ENCODE results near the gene ITIH5. TPM values are rescaled to one million over a fixed set of nuclear protein-coding genes. Genes with fewer than 3 reads are reported as not detected.

Gene ITIH5
- total and polyA plus RNA-seq, 2 donors (not counting 1 experiment from before 2014, with no cell fraction given) = 0.22 to 12.4 TPM

DNA sequence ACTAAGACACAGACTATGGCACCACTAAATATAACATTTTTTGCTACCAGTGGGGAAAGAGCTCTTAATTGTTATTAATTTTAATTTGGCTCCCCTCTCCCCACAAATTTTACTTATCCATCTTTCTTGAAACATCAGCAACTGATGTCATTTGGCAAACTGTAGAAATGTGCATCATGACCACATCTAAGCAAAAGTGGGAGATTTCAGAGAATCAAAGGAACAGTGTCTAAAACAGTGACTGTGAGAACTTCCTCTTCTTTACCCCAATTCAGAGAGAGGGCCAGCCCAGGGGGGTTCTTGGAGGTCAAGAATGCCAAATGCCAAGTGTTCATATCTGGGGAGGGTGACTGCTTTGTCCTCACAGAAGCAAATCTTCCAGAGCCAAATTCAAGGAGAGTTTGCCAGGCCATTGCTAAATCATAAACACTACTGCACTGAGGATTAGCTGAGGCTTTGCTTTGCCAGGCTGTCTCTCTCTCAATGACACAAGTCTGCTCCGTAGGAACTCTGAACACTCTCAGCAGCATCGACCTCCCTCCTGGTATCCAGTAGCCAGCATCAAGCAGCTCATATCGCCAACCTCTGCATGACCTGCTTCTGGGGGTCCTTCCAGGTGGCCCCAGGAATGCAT is 65.6 kb downstream of the ITIH5 start:
- no peaks in the 10 kb centered on the region for H3K36me3 ChIP-seq (ENCODE audit: control insufficient read depth, insufficient read depth, low read length)
- H3K27ac ChIP-seq (ENCODE audit: insufficient read depth, low read length) = no peak overlapping the region
- no peak overlapping the region for H3K4me3 ChIP-seq (replicated peaks in 1 of 4; ENCODE audit: control extremely low read depth in 1 of 4, insufficient read depth in 1 of 4, low read depth in 3 of 4, low read length in 4 of 4)
- H3K27me3 ChIP-seq (ENCODE audit: control insufficient read depth, insufficient read depth, low read length) = no peaks in the 10 kb centered on the region
- H3K79me2 ChIP-seq (ENCODE audit: control insufficient read depth, insufficient read depth, low read length) = no peaks in the 10 kb centered on the region
- DNase-seq (ENCODE audit: low read depth in 2 of 2) = no peak
- no peaks in the 10 kb centered on the region for H3K4me1 ChIP-seq (ENCODE audit: control insufficient read depth, extremely low read depth, insufficient read depth, low read length)
- H4K20me1 ChIP-seq (ENCODE audit: control insufficient read depth, extremely low read depth, insufficient read depth, low read length) = no peaks in the 10 kb centered on the region
- no peak overlapping the region for H3K4me2 ChIP-seq (ENCODE audit: extremely low read depth, insufficient read depth, low read length)
- TF ChIP-seq, protein P1, sequence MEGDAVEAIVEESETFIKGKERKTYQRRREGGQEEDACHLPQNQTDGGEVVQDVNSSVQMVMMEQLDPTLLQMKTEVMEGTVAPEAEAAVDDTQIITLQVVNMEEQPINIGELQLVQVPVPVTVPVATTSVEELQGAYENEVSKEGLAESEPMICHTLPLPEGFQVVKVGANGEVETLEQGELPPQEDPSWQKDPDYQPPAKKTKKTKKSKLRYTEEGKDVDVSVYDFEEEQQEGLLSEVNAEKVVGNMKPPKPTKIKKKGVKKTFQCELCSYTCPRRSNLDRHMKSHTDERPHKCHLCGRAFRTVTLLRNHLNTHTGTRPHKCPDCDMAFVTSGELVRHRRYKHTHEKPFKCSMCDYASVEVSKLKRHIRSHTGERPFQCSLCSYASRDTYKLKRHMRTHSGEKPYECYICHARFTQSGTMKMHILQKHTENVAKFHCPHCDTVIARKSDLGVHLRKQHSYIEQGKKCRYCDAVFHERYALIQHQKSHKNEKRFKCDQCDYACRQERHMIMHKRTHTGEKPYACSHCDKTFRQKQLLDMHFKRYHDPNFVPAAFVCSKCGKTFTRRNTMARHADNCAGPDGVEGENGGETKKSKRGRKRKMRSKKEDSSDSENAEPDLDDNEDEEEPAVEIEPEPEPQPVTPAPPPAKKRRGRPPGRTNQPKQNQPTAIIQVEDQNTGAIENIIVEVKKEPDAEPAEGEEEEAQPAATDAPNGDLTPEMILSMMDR (conservative IDR thresholded peaks at IDR 0.05 in 1 of 2, IDR thresholded peaks at IDR 0.05 in 1 of 2; ENCODE audit: low read depth in 1 of 2, low read length in 2 of 2) = no peak
- TF ChIP-seq EZH2 (IDR thresholded peaks at IDR 0.05; ENCODE audit: low read length, missing control alignments) = no peak
- no peak overlapping the region for H3K9ac ChIP-seq (ENCODE audit: insufficient read depth, low read length)
- no peak overlapping the region for H2AFZ ChIP-seq (ENCODE audit: low read length)
- H3K9me3 ChIP-seq (ENCODE audit: control insufficient read depth, insufficient read depth, low read depth, low read length) = no peaks in the 10 kb centered on the region

GRCh38 chr10:7598771-7599170 is 68.0 kb downstream of the ITIH5 start:
- Histone ChIP-seq H4K20me1 (ENCODE audit: control insufficient read depth, extremely low read depth, insufficient read depth, low read length) (no peaks in the 10 kb centered on the region), H3K9me3 (ENCODE audit: control insufficient read depth, insufficient read depth, low read depth, low read length) (no peaks in the 10 kb centered on the region), H3K9ac (ENCODE audit: insufficient read depth, low read length) (no peak overlapping the region), H3K79me2 (ENCODE audit: control insufficient read depth, insufficient read depth, low read length) (no peaks in the 10 kb centered on the region), H3K4me2 (ENCODE audit: extremely low read depth, insufficient read depth, low read length) (no peak overlapping the region), H3K4me1 (ENCODE audit: control insufficient read depth, extremely low read depth, insufficient read depth, low read length) (no peaks in the 10 kb centered on the region), H3K27me3 (ENCODE audit: control insufficient read depth, insufficient read depth, low read length) (no peaks in the 10 kb centered on the region), H2AFZ (ENCODE audit: low read length) (no peak overlapping the region), H3K4me3 (replicated peaks in 1 of 4; ENCODE audit: control extremely low read depth in 1 of 4, insufficient read depth in 1 of 4, low read depth in 3 of 4, low read length in 4 of 4) (no peak overlapping the region), H3K27ac (ENCODE audit: insufficient read depth, low read length) (no peak overlapping the region), H3K36me3 (ENCODE audit: control insufficient read depth, insufficient read depth, low read length) (no peaks in the 10 kb centered on the region)
- peak in 1 of 2 donors; percentile 31 for DNase-seq (ENCODE audit: low read depth in 2 of 2)
- TF ChIP-seq EZH2 (IDR thresholded peaks at IDR 0.05; ENCODE audit: low read length, missing control alignments) = no peak
- TF ChIP-seq, protein P1 (conservative IDR thresholded peaks at IDR 0.05 in 1 of 2, IDR thresholded peaks at IDR 0.05 in 1 of 2; ENCODE audit: low read depth in 1 of 2, low read length in 2 of 2) = no peak

GRCh38 chr10:7596356-7596755 is 70.4 kb downstream of the ITIH5 start:
- Histone ChIP-seq H3K4me2 (ENCODE audit: extremely low read depth, insufficient read depth, low read length) (no peak overlapping the region), H3K9ac (ENCODE audit: insufficient read depth, low read length) (no peak overlapping the region)
- no peak for TF ChIP-seq EZH2 (IDR thresholded peaks at IDR 0.05; ENCODE audit: low read length, missing control alignments)
- TF ChIP-seq, protein P1 (conservative IDR thresholded peaks at IDR 0.05 in 1 of 2, IDR thresholded peaks at IDR 0.05 in 1 of 2; ENCODE audit: low read depth in 1 of 2, low read length in 2 of 2) = no peak

More at GRCh38 chr10:7596356-7596755, 70.4 kb downstream of the ITIH5 start:
- H2AFZ ChIP-seq (ENCODE audit: low read length) = no peak overlapping the region
- H3K4me3 ChIP-seq (replicated peaks in 1 of 4; ENCODE audit: control extremely low read depth in 1 of 4, insufficient read depth in 1 of 4, low read depth in 3 of 4, low read length in 4 of 4) = no peak overlapping the region
- H3K4me1 ChIP-seq (ENCODE audit: control insufficient read depth, extremely low read depth, insufficient read depth, low read length) = no peaks in the 10 kb centered on the region
- no peaks in the 10 kb centered on the region for H4K20me1 ChIP-seq (ENCODE audit: control insufficient read depth, extremely low read depth, insufficient read depth, low read length)
- H3K79me2 ChIP-seq (ENCODE audit: control insufficient read depth, insufficient read depth, low read length) = no peaks in the 10 kb centered on the region
- no peaks in the 10 kb centered on the region for H3K27me3 ChIP-seq (ENCODE audit: control insufficient read depth, insufficient read depth, low read length)
- DNase-seq (ENCODE audit: low read depth in 2 of 2) = no peak
- no peaks in the 10 kb centered on the region for H3K9me3 ChIP-seq (ENCODE audit: control insufficient read depth, insufficient read depth, low read depth, low read length)
- no peak overlapping the region for H3K27ac ChIP-seq (ENCODE audit: insufficient read depth, low read length)
- no peaks in the 10 kb centered on the region for H3K36me3 ChIP-seq (ENCODE audit: control insufficient read depth, insufficient read depth, low read length)

All from fibroblast of lung (primary cell).